Pulmonary artery endothelial cell (primary cell): ENCODE measurements around the gene SRSF8. TPM values are rescaled to one million over a fixed set of nuclear protein-coding genes. Genes with fewer than 3 reads are reported as not detected.
A peak's percentile ranks its signal among the peaks of the same experiment; 100 is the strongest.

Source experiments
- DNase-seq: peaks from one replicate; pipeline ENCODE4 v3.0.0-alpha.2; 2011; ENCODE audit warnings: low read depth, low spot score
- total RNA-seq: library from RNA; depleted of rRNA; stranded (reverse); fragments of >200 nt; gene quantifications from 2 replicates; pipeline ENCODE4 v1.2.3, GENCODE V29; 2014

SRSF8 gene
- total RNA-seq, 1 donor from 2014 or later = 19.1 TPM

- DNase-seq = peak; percentile 90
These were observed 1.8 kb downstream of the SRSF8 start for GRCh38 chr11:95068549-95068948.

- DNase-seq = no peak
These were observed 3.8 kb downstream of the SRSF8 start for GRCh38 chr11:95070471-95070870.

GRCh38 chr11:95072948-95073347 lies 6.2 kb downstream of the SRSF8 start:
- DNase-seq = no peak

- no peak for DNase-seq
These were observed 8.3 kb downstream of the SRSF8 start for GRCh38 chr11:95074792-95075563.

GRCh38 chr11:95076416-95076815 lies 9.7 kb downstream of the SRSF8 start:
- DNase-seq = peak; percentile 73

GRCh38 chr11:95076981-95077380 lies 10.3 kb downstream of the SRSF8 start:
- no peak for DNase-seq

GRCh38 chr11:95078526-95078925 lies 11.8 kb downstream of the SRSF8 start:
- DNase-seq = no peak

- no peak for DNase-seq
These were observed 14.3 kb downstream of the SRSF8 start for GRCh38 chr11:95081010-95081409.

- DNase-seq = no peak
These were observed 14.7 kb downstream of the SRSF8 start for GRCh38 chr11:95081412-95081811.

GRCh38 chr11:95082576-95083001 lies 15.9 kb downstream of the SRSF8 start:
- no peak for DNase-seq

- DNase-seq = no peak
These were observed 17.8 kb downstream of the SRSF8 start for GRCh38 chr11:95084509-95084908.

- no peak for DNase-seq
These were observed 18.5 kb downstream of the SRSF8 start for GRCh38 chr11:95085117-95085816.

- DNase-seq = no peak
These were observed 19.4 kb downstream of the SRSF8 start for GRCh38 chr11:95086151-95086550.

GRCh38 chr11:95086836-95087570 lies 20.3 kb downstream of the SRSF8 start:
- DNase-seq = no peak

GRCh38 chr11:95088946-95089619 lies 22.4 kb downstream of the SRSF8 start:
- no peak for DNase-seq

GRCh38 chr11:95089620-95090542 lies 23.2 kb downstream of the SRSF8 start, which contains the start of gene ENDOD1:
Gene ENDOD1 (plus strand): TSS chr11:95089846. CDS start chr11:95089928, 82 bp downstream.
- no peak for DNase-seq

GRCh38 chr11:95091663-95092180 lies 25.0 kb downstream of the SRSF8 start:
- no peak for DNase-seq

GRCh38 chr11:95092549-95093324 lies 26.0 kb downstream of the SRSF8 start:
- no peak for DNase-seq

- DNase-seq = no peak
These were observed 26.8 kb downstream of the SRSF8 start for GRCh38 chr11:95093548-95093947.
